HG03571 (cell line): Measurements from ENCODE around the gene ZNF75A.

ENCODE experiments used
- ATAC-seq: cut with Tn5 transposase; IDR thresholded peaks from one replicate; pipeline ENCODE4 v1.9.1; 2021; ENCODE audit not compliant: unreplicated experiment

Gene ZNF75A

DNA sequence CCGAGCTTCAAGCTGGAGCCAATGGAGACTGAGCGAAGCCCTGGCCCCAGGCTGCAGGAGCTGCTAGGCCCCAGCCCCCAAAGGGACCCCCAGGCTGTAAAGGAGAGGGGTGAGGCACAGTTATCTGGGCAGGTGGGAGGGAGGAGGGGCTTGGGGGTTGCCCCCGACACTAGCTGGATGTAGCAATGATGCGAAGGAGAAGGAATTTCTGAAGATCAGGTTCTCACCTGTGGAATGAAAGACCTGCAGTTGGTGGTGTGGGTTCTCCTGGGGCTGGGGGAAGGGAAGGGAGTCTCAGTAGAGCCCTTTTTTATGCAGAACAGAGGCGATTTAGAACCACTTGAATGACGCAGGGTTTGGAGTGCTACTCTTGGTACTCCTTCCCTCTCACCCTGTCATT lies 20.2 kb upstream of the ZNF75A start:
- no peak for ATAC-seq

DNA sequence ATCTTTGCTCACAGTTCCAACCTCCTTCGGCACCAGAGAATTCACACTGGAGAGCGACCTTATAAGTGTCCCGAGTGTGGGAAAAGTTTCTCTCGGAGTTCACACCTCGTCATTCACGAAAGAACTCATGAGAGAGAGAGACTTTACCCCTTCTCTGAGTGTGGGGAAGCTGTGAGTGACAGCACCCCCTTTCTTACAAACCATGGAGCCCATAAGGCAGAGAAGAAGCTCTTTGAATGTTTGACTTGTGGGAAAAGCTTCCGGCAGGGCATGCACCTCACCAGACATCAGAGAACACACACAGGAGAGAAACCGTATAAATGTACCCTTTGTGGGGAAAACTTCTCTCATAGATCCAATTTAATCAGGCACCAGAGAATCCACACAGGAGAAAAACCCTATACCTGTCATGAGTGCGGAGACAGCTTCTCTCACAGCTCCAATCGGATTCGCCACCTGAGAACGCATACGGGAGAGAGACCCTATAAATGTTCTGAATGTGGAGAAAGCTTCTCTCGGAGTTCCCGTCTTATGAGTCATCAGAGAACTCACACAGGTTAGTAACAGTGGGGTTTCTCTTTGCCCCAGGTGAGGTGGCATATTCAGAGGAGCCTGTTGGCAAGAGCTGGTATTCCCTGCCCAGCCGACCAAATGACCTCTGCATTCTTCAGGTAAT lies 15.2 kb upstream of the ZNF75A start:
- ATAC-seq: no peak

DNA sequence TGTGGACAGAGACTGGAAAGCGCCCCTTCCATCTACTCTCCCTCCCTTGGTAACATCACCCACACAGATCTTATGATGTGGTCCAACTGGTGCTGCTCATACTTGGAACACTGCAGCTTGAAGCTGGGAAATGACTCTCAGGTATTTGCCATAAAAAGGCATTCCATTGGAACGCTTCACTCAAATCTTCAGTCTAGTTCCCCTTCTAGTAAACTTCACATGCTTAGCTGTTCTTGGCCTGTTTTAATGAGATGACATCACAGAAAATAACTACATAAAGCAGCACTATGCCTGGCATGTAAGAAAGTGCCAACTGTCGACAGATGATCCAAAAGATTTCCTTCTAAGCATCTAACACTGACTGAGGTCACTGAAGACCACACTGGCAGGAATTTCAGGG lies 12.7 kb upstream of the ZNF75A start:
- no peak for ATAC-seq

GRCh38 chr16:3295209-3295608 lies 10.1 kb upstream of the ZNF75A start:
- no peak for ATAC-seq

DNA sequence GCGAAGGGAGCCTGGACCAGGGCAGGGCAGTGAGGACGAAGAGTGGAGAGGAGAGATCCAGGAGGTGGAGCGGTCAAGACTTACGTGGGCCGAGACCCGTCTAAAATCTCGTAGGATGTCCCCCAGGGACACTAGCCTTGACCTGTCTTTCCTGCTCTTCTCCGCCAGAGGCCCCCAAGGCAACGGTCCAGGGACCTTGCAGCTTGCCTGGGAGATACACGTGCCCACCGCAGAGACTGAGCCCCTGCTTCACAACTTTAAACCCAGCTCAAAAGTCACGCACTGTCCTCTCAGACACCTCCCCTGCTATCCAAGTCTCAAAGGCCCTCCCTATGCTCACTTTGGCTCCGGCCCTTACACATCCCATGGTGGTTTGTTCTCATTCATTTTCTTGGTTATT lies 9.5 kb upstream of the ZNF75A start:
- no peak for ATAC-seq

GRCh38 chr16:3304370-3304769 lies 927 bp upstream of the ZNF75A start:
- no peak for ATAC-seq

DNA sequence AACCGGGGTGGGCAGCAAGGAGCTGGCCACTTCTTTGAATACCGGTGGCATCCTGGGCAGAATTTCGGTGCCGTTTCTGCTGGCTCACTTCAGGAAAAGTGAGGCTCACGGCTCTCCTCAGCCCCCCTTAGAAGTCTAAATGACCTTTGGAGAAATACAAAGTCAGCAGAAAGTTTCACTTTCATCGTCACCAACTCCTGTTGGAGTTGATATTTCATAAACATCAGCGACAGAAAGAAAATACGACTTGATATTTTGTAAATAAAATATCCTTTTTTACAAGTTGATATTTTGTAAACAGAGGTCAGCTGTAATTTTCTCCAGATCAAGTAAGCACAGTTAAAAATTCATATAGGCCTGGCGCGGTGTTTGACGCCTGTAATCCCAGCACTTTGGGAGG lies 781 bp downstream of the ZNF75A start:
- ATAC-seq: no peak

DNA sequence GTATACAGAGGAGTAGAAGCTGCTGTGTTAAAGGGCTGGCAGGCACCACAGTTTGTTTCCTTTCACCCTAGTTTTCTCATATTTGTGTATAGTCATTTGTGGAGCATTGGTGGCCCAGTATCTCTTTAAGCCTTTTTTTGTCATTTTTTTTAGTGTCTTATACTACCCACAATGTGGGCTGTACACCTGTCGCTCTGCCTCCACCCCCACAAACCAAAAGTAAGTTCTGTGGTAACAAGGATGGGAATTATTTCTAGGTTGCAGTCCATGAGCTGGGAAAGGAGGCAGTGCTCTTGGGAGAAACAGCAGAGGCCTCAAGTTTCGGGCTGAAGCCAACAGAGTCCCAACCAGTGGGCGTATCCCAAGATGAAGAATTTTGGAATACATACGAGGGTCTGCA lies 6.2 kb downstream of the ZNF75A start:
- no peak for ATAC-seq

DNA sequence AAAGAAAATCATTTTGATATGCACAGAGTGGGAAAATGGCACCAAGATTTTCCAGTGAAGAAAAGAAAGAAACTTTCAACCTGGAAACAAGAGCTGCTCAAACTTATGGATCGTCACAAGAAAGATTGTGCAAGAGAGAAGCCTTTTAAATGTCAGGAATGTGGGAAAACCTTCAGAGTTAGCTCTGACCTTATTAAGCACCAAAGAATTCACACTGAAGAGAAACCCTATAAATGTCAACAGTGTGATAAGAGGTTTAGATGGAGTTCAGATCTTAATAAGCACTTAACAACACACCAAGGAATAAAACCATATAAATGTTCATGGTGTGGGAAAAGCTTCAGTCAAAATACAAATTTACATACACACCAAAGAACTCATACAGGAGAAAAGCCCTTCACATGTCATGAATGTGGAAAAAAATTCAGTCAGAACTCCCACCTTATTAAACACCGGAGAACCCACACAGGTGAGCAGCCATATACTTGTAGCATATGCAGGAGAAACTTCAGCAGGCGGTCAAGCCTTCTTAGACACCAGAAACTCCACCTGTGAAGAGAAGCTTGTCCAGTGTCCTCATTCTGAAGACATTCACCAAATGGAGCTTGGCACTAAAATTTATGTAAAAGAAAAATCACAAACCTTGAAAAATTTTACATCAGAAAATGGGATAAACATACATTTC lies 12.2 kb downstream of the ZNF75A start:
- no peak for ATAC-seq

GRCh38 chr16:3321816-3322215 lies 16.5 kb downstream of the ZNF75A start:
- ATAC-seq: no peak

DNA sequence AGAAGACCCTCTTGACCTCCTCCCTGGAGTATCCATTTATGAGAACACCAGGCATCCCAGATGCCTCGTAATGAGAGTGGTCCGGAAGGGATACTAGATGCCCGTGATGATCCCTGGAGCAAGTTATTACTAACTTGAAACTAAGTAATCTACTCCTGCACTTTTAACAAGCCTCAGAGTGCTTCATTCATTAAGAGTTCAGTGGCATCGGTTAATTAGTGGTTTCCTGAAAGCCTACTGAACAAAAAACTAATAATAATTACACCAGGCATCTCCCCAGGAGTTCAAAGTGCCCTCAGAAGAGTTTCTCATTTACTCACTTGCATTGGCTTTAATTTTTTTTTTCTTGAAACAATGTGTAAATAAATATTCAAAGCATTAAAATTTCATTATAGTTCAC lies 22.2 kb downstream of the ZNF75A start:
- no peak for ATAC-seq

DNA sequence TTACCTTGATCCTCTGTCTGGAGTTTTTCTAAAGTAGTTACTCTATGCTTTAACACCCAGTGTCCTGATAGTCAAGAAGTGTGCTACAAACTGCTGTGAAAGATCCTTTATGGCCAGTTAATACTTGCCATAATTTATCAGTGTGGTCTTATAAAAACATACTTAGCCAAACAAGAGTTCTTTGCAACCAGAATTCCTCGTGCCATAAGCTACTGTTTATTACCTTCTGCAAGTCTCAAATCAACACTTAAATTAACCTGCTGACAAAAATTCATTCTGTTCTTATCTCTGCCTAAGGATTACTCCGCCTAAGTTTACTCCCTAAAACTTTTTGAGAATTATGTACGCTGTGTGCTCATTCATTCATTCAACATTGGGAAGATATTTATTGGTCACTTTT lies 22.8 kb downstream of the ZNF75A start:
- no peak for ATAC-seq

GRCh38 chr16:3328643-3329042 lies 23.3 kb downstream of the ZNF75A start:
- no peak for ATAC-seq

GRCh38 chr16:3346041-3346440 lies 40.7 kb downstream of the ZNF75A start:
- ATAC-seq: no peak

- no peak for ATAC-seq
Measured at GRCh38 chr16:3347586-3347985, 42.3 kb downstream of the ZNF75A start.

DNA sequence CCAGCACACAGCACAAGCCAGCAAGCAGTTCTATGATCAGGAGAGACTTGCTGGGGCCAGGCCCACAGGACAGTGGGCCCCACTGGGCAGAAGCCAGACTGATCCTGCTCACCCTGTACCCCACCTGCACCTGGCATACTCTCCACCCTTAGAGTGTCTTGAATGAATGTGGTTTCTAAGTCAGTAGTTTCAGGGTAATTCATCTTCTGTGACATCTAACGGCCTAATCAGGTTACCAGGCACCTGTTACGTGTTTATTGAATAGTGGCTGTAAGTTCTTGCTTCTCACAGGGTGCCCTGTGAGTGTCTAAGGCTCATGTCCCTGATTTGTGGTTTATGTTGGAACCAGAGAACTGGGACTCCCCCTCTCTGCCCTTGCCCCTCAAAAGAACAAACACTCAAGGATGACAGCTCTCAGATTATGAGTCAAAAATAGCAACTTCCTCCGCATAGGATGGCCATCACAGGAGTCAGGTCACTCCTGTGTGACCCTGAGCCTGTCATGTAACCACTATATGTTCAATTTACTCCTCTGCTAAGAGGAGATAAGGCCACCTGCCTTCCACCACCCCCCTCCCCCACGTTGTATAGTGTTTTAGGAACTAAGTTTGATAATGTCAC lies 43.4 kb downstream of the ZNF75A start:
- no peak for ATAC-seq

- ATAC-seq: no peak
Measured at GRCh38 chr16:3349175-3349574, 43.9 kb downstream of the ZNF75A start.

DNA sequence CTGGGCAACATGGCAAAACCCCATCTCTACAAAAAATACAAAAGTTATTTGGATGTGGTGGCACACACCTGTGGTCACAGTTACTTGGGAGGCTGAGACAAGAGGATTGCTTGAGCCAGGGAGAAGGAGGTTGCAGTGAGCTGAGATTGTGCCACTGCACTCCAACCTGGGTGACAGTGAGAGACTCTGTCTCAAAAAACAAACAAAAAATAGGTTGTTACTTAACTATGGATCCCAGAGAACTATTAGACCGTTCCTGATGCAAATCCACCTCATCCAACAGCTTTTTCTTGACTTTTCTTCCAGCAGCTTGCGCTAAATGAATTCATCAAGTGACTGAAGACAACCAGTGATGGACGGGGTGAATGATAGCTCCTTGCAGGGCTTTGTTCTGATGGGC lies 50.3 kb downstream of the ZNF75A start, which contains the start of gene OR2C1:
Gene OR2C1 (plus strand): TSS at position 301 of the 400 bp plus-strand sequence. CDS start 52 bp downstream, at position 353.
- ATAC-seq: no peak

DNA sequence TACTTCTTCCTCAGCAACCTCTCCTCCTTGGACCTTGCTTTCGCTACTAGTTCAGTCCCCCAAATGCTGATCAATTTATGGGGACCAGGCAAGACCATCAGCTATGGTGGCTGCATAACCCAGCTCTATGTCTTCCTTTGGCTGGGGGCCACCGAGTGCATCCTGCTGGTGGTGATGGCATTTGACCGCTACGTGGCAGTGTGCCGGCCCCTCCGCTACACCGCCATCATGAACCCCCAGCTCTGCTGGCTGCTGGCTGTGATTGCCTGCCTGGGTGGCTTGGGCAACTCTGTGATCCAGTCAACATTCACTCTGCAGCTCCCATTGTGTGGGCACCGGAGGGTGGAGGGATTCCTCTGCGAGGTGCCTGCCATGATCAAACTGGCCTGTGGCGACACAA lies 50.8 kb downstream of the ZNF75A start:
- ATAC-seq: no peak

- no peak for ATAC-seq
Measured at GRCh38 chr16:3358871-3359270, 53.6 kb downstream of the ZNF75A start.

- no peak for ATAC-seq
Measured at GRCh38 chr16:3362931-3363330, 57.6 kb downstream of the ZNF75A start.

GRCh38 chr16:3363793-3364192 lies 58.5 kb downstream of the ZNF75A start:
- no peak for ATAC-seq
